Right lobe of liver (tissue), 4 donors: ENCODE results near the gene PLD5.

Experiments
- CTCF ChIP-seq, 4 donors: fragments of 200-600 bp in 3 of 4; fragments of 450-650 bp in 1 of 4; IDR thresholded peaks; one replicate each; pipeline versions ENCODE4 v1.5.1 to v1.8.0; 2016 to 2022; ENCODE audit warnings: antibody characterized with exemption in 4 of 4, mild to moderate bottlenecking in 2 of 4
- POLR2A ChIP-seq: fragments of 450-650 bp; IDR thresholded peaks from one replicate; pipeline ENCODE4 v1.6.1; 2017; ENCODE audit warnings: antibody characterized with exemption, mild to moderate bottlenecking
- donor health status: DM: no; HTN: no; CAD: no.
- donor health status: DM: no; HTN: no; CAD: no.
- donor health status: DM: no; HTN: yes; CAD: no.

- TF ChIP-seq POLR2A (no peak), CTCF (IDR thresholded peaks at IDR 0.05) (no peak)
These were observed 385.1 kb downstream of the PLD5 start for GRCh38 chr1:242139442-242139841.
